IPS-18a (cell line): ENCODE measurements around the gene FOXC2.

Source experiments
- H3K27ac ChIP-seq: one replicate; pipeline ENCODE4 v1.5.1; 2013; ENCODE audit warnings: low read length
- H3K27me3 ChIP-seq: one replicate; pipeline ENCODE4 v1.6.1; 2013; ENCODE audit warnings: mild to moderate bottlenecking, low read length; ENCODE audit not compliant: control insufficient read depth, insufficient read depth
- H3K36me3 ChIP-seq: one replicate; pipeline ENCODE4 v1.6.1; 2013; ENCODE audit warnings: low read depth, low read length; ENCODE audit not compliant: control insufficient read depth
- H3K4me1 ChIP-seq: one replicate; pipeline ENCODE4 v1.6.1; 2013; ENCODE audit warnings: low read depth, low read length; ENCODE audit not compliant: control insufficient read depth
- H3K4me3 ChIP-seq: one replicate; pipeline ENCODE4 v1.5.1; 2013; ENCODE audit warnings: low read length
- H3K9ac ChIP-seq: one replicate; pipeline ENCODE4 v1.6.1; 2013; ENCODE audit warnings: mild to moderate bottlenecking, low read length, moderate library complexity
- H3K9me3 ChIP-seq: one replicate; pipeline ENCODE4 v1.6.1; 2013; ENCODE audit warnings: low read depth, low read length; ENCODE audit not compliant: control insufficient read depth

FOXC2 gene

DNA sequence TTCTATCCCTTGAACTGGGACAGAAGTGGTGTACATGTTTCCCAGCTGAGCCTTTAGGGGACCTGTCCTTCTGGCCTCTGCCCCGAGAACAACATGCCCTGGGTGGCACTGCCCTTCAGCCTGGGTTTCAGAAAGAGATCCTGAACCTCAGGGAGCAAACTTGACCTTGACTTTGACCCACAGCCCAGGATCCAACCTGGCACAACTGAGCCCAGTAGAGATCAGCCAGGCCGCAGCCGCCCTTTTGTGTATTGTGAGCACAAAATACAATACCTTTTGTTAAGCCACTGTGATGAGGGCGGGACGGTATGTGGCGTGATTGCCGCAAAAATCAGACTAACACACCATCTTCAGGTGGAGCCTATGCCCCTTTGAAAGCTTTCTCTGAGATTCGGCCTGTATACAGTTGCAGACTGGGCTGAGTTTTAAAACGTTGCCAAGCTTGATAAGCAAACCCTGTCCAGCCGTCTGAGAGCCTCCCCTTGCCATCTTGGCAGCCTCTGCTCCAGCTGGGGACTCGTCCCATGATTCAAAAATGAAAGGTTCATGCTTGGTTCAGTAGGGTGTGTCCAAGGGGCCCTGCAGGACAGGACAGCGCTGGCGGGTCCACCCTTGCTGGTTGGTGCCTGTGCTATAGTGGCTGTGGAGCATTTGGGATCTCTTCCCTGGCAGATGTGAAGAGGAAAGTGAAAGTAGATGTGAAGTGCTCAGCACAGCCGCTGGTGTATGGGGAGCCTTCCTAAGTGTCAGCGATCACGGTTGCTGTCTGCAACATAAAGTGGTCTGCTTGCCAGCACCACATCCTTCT lies 52.0 kb downstream of the FOXC2 start:
- Histone ChIP-seq H3K27ac (no peak overlapping the region), H3K4me3 (no peak overlapping the region)

More for the DNA sequence above, 52.0 kb downstream of the FOXC2 start:
- H3K9me3 ChIP-seq: no peaks in the 10 kb centered on the region
- no peaks in the 10 kb centered on the region for H3K36me3 ChIP-seq
- no peaks in the 10 kb centered on the region for H3K27me3 ChIP-seq
- no peaks in the 10 kb centered on the region for H3K4me1 ChIP-seq
- no peak overlapping the region for H3K9ac ChIP-seq
